Activated T-cell treated with anti-CD3 and anti-CD28 coated beads for 48 hours (primary cell): ENCODE data around the gene IFNA7.
"Not testable (repeated sequence)": the region's sequence is repeated elsewhere in the genome, so short reads cannot be mapped to it uniquely, and the experiment has no call there.

Experiments
- DNase-seq: peaks from one replicate; pipeline ENCODE4 v3.0.0-alpha.2; 2020; ENCODE audit warnings: low read depth

The IFNA7 gene

DNA sequence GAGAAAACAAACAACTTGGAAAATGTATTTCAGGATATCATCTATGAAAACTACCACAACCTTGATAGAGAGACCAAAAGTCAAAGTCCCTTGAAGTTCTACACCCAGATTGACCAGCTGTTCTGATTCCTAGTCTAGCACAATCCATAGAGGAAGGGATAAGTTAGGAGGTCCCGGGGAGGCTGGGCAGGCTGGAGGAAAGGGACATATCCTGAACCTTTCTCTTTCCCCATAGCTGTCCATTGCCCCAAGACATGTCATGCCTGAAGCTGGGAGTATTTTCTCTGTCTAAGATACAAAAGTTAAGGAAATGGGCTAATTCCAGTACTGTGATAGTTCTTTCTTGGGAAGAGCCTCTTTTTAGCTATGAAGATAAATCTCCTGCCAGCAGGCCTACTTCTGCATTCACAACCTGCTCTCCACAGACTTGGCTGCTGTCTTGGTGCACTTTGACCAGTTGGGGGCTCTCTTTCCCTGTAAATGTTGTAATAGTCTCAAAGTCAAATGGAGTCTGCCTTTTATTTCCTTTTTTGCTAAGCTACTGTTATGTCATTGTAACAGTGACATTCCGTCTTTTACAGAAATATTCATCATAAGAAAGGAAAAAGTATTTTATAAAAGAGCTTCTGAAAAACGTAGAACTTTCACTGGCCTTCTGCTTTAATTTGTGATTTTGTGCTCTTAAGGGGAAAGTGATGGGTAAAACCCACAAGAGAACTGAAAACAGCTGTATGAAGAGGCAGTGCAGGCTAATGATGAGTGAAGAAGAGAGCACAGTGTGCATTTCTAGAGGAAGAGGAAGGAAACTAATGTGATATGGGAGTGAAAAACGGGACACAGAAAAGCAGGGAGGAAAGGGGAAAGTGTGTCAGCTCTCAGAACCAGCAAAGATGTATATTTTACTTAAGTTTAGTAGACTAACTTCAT is 18.9 kb downstream of the IFNA7 start:
- DNase-seq, result not testable (repeated sequence)

DNA sequence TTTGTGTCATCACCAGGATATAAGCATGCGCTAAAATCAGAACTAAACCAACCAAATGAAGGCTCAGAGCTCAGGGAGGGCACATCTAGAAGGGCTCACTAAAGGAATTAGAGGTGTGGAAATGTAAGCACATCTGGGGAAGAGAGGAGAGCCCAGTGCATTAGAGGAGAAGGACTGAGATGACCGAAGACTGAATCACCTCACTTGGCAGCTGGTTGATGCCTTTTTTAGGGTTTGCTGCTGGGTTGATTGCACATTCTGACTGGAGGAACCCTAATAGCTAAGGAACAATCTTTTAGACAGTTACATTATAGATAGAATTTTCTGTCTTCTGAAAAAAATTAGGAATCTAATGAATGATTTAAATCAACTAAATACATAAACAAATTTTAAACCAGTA is 27.3 kb downstream of the IFNA7 start:
- DNase-seq, result no peak

DNA sequence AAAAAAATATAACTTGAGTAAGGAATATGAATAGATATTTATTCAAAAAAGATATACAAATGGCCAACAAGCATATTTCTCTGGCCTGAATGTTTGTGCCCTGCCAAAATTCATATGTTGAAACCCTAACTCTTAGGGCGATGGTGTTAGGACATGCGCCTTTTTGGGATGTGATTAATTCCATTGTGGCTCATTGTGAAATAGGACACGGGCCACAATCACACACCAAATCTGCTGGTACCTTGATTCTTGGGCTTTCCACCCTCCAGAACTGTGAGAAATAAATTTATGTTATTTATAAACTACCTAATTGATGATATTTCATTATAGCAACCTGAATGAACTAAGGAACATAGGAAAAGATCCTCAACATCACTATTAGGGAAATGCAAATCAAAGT is 29.8 kb downstream of the IFNA7 start:
- DNase-seq, result no peak

DNA sequence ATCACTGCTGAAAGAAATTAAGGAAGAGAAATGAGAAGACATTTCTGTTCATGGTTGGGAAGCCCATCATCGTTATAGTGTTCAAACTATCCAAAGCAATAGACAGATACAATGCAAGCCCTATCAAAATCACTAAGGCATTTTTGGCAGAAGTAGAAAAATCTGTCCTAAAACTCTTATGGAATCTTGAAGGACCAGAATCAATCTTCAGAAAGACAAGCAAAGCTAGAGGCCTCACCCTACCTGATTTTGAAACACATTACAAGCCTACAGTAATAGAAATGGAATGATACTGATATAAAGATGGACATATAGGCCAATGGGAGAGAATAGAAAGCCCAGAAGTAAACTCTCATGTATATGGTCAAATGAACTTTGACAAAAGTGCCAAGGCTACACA is 30.7 kb downstream of the IFNA7 start:
- DNase-seq, result no peak

DNA sequence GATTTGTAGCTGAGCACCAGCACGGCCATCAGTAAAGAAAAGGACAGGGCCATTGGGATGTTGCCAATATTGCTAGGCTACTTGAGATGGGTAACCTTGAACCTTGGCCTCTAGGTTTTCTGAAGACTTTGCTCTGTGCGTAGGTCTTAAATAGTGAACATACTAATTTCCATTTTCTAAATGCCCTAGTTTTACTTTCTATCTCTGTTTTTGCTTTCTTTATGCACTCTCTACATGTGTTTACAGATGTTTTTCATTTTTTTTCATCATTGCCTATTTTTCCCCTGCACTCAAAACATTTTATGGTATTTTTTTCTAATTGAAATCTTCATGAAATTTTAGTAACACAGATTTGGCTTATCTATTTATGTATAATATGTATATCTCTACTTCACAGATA is 35.4 kb downstream of the IFNA7 start, which contains the start of gene IFNA21:
Gene IFNA21 (minus strand): TSS at position 101 of the 400 bp plus-strand sequence. CDS start 48 bp downstream, at position 53.
- not testable (repeated sequence) for DNase-seq

DNA sequence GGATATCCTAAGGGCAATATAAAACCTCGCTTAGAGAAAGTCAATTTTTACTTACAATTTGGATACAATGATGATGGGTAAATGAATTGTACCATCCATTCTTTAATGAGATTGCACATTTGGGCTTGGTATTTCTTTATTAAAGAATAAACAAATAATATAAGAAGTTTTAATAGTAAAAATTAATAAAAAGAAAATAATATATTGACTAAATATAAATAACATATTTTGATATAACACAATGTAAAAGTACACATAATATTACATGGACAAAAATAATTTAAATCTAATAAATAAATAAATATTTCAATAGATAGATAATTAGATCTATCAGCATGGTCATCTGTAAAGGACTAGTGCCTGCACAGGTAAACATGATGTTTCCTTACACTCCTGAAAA is 36.5 kb downstream of the IFNA7 start:
- no peak for DNase-seq

DNA sequence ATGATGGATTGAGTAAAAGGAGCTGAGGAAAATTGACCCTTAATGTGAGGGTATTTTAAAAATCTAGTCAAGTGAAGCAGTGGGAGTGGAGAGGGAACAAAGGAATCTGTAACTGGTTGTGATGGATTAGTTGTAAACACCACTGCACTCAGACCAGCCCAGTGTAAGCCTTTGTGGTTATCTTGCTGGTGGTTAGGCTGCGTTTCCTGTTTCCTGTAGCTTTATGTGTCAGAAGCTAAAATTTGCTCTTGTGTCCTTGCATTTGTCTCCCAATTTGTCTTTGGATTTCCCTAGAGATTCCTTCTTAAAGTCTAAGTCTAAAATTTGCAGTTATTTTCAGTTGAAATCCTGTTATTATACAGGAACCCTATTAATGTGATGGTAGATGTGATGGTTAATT is 41.8 kb downstream of the IFNA7 start:
- DNase-seq, result no peak

DNA sequence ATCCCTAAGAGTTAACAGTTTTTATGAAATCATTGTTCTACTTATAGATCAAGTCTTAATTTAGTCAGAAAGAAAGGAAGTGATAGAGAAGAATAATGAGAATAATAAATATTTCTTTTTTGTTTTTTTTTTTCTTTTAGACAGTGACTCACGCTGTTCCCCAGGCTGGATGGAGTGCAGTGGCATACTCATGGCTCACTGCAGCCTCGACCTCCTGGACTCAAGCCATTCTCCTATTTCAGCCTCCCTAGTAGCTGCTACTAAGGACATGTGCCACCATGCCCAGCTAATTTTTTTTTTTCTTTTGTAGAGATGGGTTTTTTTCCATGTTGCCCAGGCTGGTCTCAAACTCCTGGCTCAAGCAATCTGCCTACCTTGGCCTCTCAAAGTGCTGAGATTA is 46.5 kb downstream of the IFNA7 start:
- DNase-seq, result no peak

DNA sequence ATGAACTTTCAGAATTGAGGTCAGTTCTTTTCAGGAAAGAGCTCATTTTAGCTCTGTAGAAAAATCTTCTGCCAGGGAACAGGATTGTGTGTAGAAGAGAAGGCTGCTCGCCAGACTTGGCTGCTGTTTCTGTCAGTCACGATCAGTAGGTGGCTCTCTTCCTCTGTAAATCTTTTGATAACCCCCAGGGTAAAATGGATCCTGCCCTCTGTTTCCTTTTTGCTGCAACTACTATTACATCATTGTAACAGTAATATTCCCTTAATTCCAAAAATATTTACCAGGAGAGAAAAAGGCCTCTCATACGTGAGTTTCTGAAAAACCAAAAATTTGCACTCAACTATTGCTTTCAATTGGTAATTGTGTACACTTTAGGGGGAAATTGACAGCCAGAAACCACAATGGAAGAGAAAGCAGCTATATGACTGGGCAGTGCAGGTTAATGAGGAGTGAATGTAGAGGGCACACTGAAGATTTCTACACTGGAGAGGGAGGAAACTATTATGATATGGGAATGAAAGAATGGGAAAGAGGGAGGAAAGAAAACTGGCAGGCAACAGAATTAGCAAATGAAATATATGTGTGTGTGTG is 47.9 kb downstream of the IFNA7 start:
- DNase-seq, result no peak

DNA sequence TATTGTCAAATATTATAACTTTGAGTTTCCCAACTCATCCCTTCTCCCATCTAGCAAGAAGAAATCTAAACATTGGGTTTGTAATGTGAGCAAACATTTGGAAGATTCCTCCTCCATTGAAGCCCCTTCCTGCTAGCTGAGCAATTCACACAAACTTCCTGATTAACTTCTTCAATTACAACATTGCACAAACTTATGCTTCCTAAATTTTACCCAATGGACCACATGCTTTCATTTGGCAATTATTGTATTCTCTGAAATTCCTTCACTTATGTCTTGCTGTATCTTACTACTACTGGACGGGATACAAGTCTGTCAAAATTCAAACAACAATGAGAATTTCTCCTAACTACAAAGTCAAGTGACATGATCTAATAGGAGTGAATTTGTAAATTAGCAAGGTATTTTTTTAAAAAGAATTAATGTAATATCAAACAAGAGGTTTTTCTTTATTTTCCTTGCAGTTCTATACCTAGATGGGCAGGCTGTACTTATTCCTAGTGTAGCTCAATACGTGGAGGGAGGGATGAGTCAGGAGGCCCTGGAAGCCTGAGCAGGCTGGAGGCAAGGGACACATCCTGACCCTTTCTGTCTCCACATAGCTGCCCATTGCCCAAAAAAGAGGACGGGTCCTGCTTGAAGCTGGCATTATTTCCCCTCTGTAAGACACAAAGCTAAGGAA is 48.5 kb downstream of the IFNA7 start:
- DNase-seq, result no peak
